K562 (cell line): ENCODE data around the gene BBLN. TPM values are rescaled to one million over a fixed set of nuclear protein-coding genes. Genes with fewer than 3 reads are reported as not detected.

ENCODE experiments used
- ATAC-seq: fragments of 200-7000 bp; cut with Tn5 transposase; 3 replicates; pipeline ENCODE4 v1.9.1; 2020; ENCODE audit warnings: moderate library complexity
- BruUV-seq: library from RNA; stranded (reverse); fragments of 400-500 nt; replicated peaks from 2 replicates; lab custom pipeline; 2021; lab: Mats Ljungman, UMichigan
- CTCF ChIA-PET: fragments of 300-600 bp; formaldehyde crosslinking; extraction: SDS; loops from one replicate; lab custom pipeline; 2021; ENCODE audit warnings: low intra/inter-chr PET ratio; lab: Yijun Ruan, JAX
- POLR2A ChIA-PET: fragments of 300-600, 350-650 bp; sonication (Branson Sonifier 250); formaldehyde crosslinking; extraction: SDS; loops from one replicate; lab custom pipeline; 2021; ENCODE audit warnings: antibody characterized with exemption, inconsistent platforms; lab: Yijun Ruan, JAX
- DNase-seq, 4 experiments: peaks; one replicate each; pipeline versions ENCODE4 v3.0.0 to v3.0.0-alpha.2; 2011 to 2018; ENCODE audit warnings: low spot score in 3 of 4, mixed read lengths in 3 of 4; ENCODE audit errors: extremely low read depth in 1 of 4
- FAIRE-seq: peaks from 2 replicates; lab custom pipeline; 2011; peaks lifted over from hg19 to GRCh38; lab: Jason Lieb, UNC
- H2AFZ ChIP-seq: 2 replicates; pipeline ENCODE4 v1.6.0; 2011; ENCODE audit warnings: low read depth, low read length, control low read depth, inconsistent platforms
- H3K27ac ChIP-seq: fragments of 200-600 bp; 3 replicates; pipeline ENCODE4 v1.8.0; 2011; ENCODE audit warnings: low read depth, mild to moderate bottlenecking, control low read depth, inconsistent platforms, low read length, moderate library complexity, mixed read lengths; ENCODE audit errors: extremely low read depth
- H3K27me3 ChIP-seq, 2 experiments: fragments of 300-600 bp in 1 of 2; 2 replicates in 1 of 2; 3 replicates in 1 of 2; pipeline versions ENCODE4 v1.6.0 to v1.8.0; 2011; ENCODE audit warnings: inconsistent platforms in 2 of 2, low read length in 2 of 2, mild to moderate bottlenecking in 1 of 2, mixed read lengths in 1 of 2, moderate library complexity in 1 of 2; ENCODE audit not compliant: control insufficient read depth in 2 of 2, insufficient read depth in 2 of 2
- H3K36me3 ChIP-seq: fragments of 300-600 bp; 3 replicates; pipeline ENCODE4 v1.8.0; 2011; ENCODE audit warnings: mild to moderate bottlenecking, low read length, inconsistent platforms; ENCODE audit not compliant: control insufficient read depth, insufficient read depth
- H3K4me1 ChIP-seq, 2 experiments: fragments of 200-600 bp in 1 of 2; replicated peaks in 1 of 2; 2 replicates in 1 of 2; 3 replicates in 1 of 2; pipeline versions ENCODE4 v1.5.1 to v1.8.0; 2011; ENCODE audit warnings: inconsistent platforms in 2 of 2, low read length in 2 of 2, mild to moderate bottlenecking in 1 of 2, mixed read lengths in 1 of 2, moderate library complexity in 1 of 2; ENCODE audit not compliant: control insufficient read depth in 2 of 2, insufficient read depth in 2 of 2
- H3K4me2 ChIP-seq: 2 replicates; pipeline ENCODE4 v1.6.1; 2011; ENCODE audit warnings: low read length, control low read depth, inconsistent platforms, mixed read lengths; ENCODE audit not compliant: insufficient read depth
- H3K4me3 ChIP-seq: fragments of 200-600 bp; sonication (generic), shearing (Covaris generic); 2 replicates; pipeline ENCODE4 v1.5.1; 2016; ENCODE audit warnings: control low read depth, inconsistent platforms
- H3K79me2 ChIP-seq: fragments of 200-600 bp; 3 replicates; pipeline ENCODE4 v1.8.0; 2011; ENCODE audit warnings: low read length, inconsistent platforms; ENCODE audit not compliant: control insufficient read depth, insufficient read depth
- H3K9ac ChIP-seq, 2 experiments: 2 replicates each; pipeline versions ENCODE4 v1.6.0 to v1.6.1; 2011; ENCODE audit warnings: low read depth in 2 of 2, low read length in 2 of 2, control low read depth in 1 of 2, inconsistent platforms in 1 of 2, mild to moderate bottlenecking in 1 of 2, mixed read lengths in 1 of 2; ENCODE audit not compliant: insufficient read depth in 1 of 2
- H3K9me1 ChIP-seq: one replicate; pipeline ENCODE4 v1.6.0; 2011; ENCODE audit warnings: inconsistent platforms, mild to moderate bottlenecking, low read length, moderate library complexity; ENCODE audit not compliant: control insufficient read depth, insufficient read depth
- H3K9me3 ChIP-seq: replicated peaks from 2 replicates; pipeline ENCODE4 v1.5.1; 2011; ENCODE audit warnings: low read depth, low read length, inconsistent platforms; ENCODE audit not compliant: control insufficient read depth, insufficient read depth
- H4K20me1 ChIP-seq: replicated peaks from 2 replicates; pipeline ENCODE4 v1.6.1; 2011; ENCODE audit warnings: low read length, inconsistent platforms, mixed read lengths; ENCODE audit not compliant: control insufficient read depth, insufficient read depth
- E2F6 ChIP-seq, 2 experiments: IDR thresholded peaks; 2 replicates each; pipeline ENCODE4 v1.6.1; 2011; ENCODE audit warnings: borderline replicate concordance in 1 of 2, control low read depth in 1 of 2, low read depth in 1 of 2, low read length in 1 of 2, mild to moderate bottlenecking in 1 of 2, mixed read lengths in 1 of 2, moderate library complexity in 1 of 2; ENCODE audit not compliant: insufficient read depth in 1 of 2, insufficient read length in 1 of 2, poor library complexity in 1 of 2, severe bottlenecking in 1 of 2; ENCODE audit errors: extremely low read depth in 1 of 2
- FOXK2 ChIP-seq, 2 experiments: fragments of 450-650 bp; IDR thresholded peaks in 1 of 2; conservative IDR thresholded peaks in 1 of 2; 2 replicates each; pipeline ENCODE4 v1.6.1; 2016; ENCODE audit warnings: low read depth in 2 of 2, mild to moderate bottlenecking in 1 of 2
- HMG20B ChIP-seq: fragments of 250-450 bp; sonication (Bioruptor Pico); IDR thresholded peaks from 2 replicates; pipeline ENCODE4 v1.5.0; 2021; ENCODE audit warnings: mild to moderate bottlenecking
- IRF2 ChIP-seq: sonication (generic); formaldehyde crosslinking; IDR thresholded peaks from 2 replicates; pipeline ENCODE4 v1.8.1; 2022; ENCODE audit warnings: mild to moderate bottlenecking, missing genetic modification reagents
- MCM7 ChIP-seq, 2 experiments: fragments of 450-650 bp; IDR thresholded peaks; 2 replicates each; pipeline ENCODE4 v1.6.1; 2016 to 2018
- SREBF2 ChIP-seq: sonication (generic); formaldehyde crosslinking; IDR thresholded peaks from 2 replicates; pipeline ENCODE4 v1.4.0; 2020; ENCODE audit warnings: mild to moderate bottlenecking, missing genetic modification reagents
- TBL1XR1 ChIP-seq, 2 experiments: IDR thresholded peaks; 2 replicates each; pipeline ENCODE4 v1.6.1; 2012; ENCODE audit warnings: improper control_type of control experiment in 2 of 2, low read length in 2 of 2, mild to moderate bottlenecking in 1 of 2
- USF2 ChIP-seq: sonication (generic); formaldehyde crosslinking; IDR thresholded peaks from 2 replicates; pipeline ENCODE4 v1.5.0; 2020; ENCODE audit warnings: missing genetic modification reagents
- ZBTB7A ChIP-seq: IDR thresholded peaks from 2 replicates; pipeline ENCODE4 v1.6.1; 2011; ENCODE audit warnings: low read depth, mild to moderate bottlenecking, low read length, moderate library complexity, borderline replicate concordance; ENCODE audit not compliant: control insufficient read depth
- WGBS: fragments of 100-300 bp; shearing (Covaris generic); methylation state at CpG from one replicate; pipeline ENCODE4 v1.1.6; 2016; ENCODE audit warnings: low coverage, mixed read lengths; ENCODE audit not compliant: insufficient coverage; ENCODE audit errors: missing lambda C conversion rate; 5-methylcytosine and 5-hydroxymethylcytosine counted together
- in situ Hi-C: fragments of 300-500 bp; cut with MboI; formaldehyde crosslinking; loops from 4 replicates; pipeline ENCODE4 v1.15.0; 2018; ENCODE audit warnings: inconsistent platforms, mixed read lengths
- intact Hi-C: fragments of 100-400 bp; cut with micrococcal nuclease; formaldehyde crosslinking; loops from 2 replicates; pipeline ENCODE4 v1.14.2; 2022
- polyA plus RNA-seq, 8 experiments: library from polyadenylated mRNA; depleted of rRNA in 4 of 8; stranded (reverse) in 5 of 8; unstranded in 3 of 8; fragments of >200 nt; fragmentation: Nextera tagmentation in 2 of 8; fragmentation: Illumina TruSeq in 1 of 8; extraction: Ambion mirVana in 2 of 8; extraction: Trizol in 1 of 8; gene quantifications; 2 replicates each; pipeline versions ENCODE4 v1.2.1 to v1.2.3, GENCODE V29; 2011 to 2014; ENCODE audit warnings: inconsistent platforms in 1 of 8, missing spikeins in 1 of 8
- total RNA-seq, 7 experiments: library from RNA; depleted of rRNA in 6 of 7; stranded (reverse); fragments of >200 nt in 6 of 7; fragmentation: Illumina TruSeq in 2 of 7; extraction: Trizol in 2 of 7; gene quantifications; 2 replicates each; pipeline versions ENCODE4 v1.2.1 to v1.2.3, GENCODE V29; 2011 to 2021; ENCODE audit warnings: low replicate concordance in 1 of 7

The BBLN gene
- total and polyA plus RNA-seq, 9 of the 15 experiments (the other 6 are each of a cell fraction or from before 2014, with no cell fraction given) = 4.2 to 331 (median 87.1) TPM

- no peak for DNase-seq
- CTCF ChIA-PET = no interaction called here
Observed at GRCh38 chr9:128155736-128156500, 4.1 kb upstream of the BBLN start.

More at GRCh38 chr9:128155736-128156500, 4.1 kb upstream of the BBLN start:
- Histone ChIP-seq H3K4me3 (no peak overlapping the region), H2AFZ (peak overlapping the region; percentile 26; the same call in 1 of the 2 replicates), H3K27me3 (no peaks in the 10 kb centered on the region), H3K27ac (no peak overlapping the region), H3K36me3 (no peaks in the 10 kb centered on the region), H4K20me1 (no peaks in the 10 kb centered on the region), H3K9ac (peak overlapping the region in 1 of 2 experiments; percentile 35; a peak in 1 of 4 replicates), H3K9me1 (no peaks in the 10 kb centered on the region), H3K4me1 (peaks cover 6 to 53% of the 10 kb centered on the region in 2 experiments), H3K9me3 (no peaks in the 10 kb centered on the region), H3K79me2 (peaks cover 12% of the 10 kb centered on the region), H3K4me2 (no peak overlapping the region)
- TF ChIP-seq SREBF2 (CRISPR knock-in tag) (no peak), TBL1XR1 (IDR thresholded peaks at IDR 0.05; ENCODE audit: low read length in 2 of 2) (0 out of 4 replicates have a peak, but pooled peaks of 1 of the 2 experiments have one; percentile 15), E2F6 (IDR thresholded peaks at IDR 0.05; ENCODE audit: borderline replicate concordance in 1 of 2, extremely low read depth in 1 of 2, insufficient read depth in 1 of 2, insufficient read length in 1 of 2, low read depth in 1 of 2, low read length in 1 of 2, poor library complexity in 1 of 2, severe bottlenecking in 1 of 2) (peak in 1 of 2 experiments; percentile 27), USF2 (CRISPR knock-in tag) (no peak), HMG20B (CRISPR knock-in tag) (no peak), FOXK2 (conservative IDR thresholded peaks at IDR 0.05 in 1 of 2, IDR thresholded peaks at IDR 0.05 in 1 of 2; ENCODE audit: low read depth in 2 of 2) (no peak), IRF2 (CRISPR knock-in tag) (no peak), MCM7 (IDR thresholded peaks at IDR 0.05) (no peak), ZBTB7A (peak; percentile 49; the same call in 1 of the 2 replicates)
- BruUV-seq = no TSS peak
- in situ Hi-C loops (loop anchor here (5.0 kb wide), 1 partner anchor 1526 kb away; no protein-coding TSS in a partner anchor), intact Hi-C loops (no loop called here)
- WGBS = 61% methylated on average over 7 of the region's 7 CpGs
- no peak for ATAC-seq
- no peak for FAIRE-seq
- POLR2A ChIA-PET = interaction anchor here (0.6 to 1.5 kb wide), 12 partner anchors 8 to 763 kb away, joined by 3 to 6 read pairs (median 3); no protein-coding TSS in a partner anchor
